Breast epithelium (tissue), 4 donors: Measurements from ENCODE around the gene TLE7. TPM values are rescaled to one million over a fixed set of nuclear protein-coding genes. Genes with fewer than 3 reads are reported as not detected.

Experiments
- DNase-seq, 2 donors: peaks; one replicate each; pipeline ENCODE4 v3.0.0-alpha.2; 2019; ENCODE audit warnings: low spot score in 2 of 2
- H3K27ac ChIP-seq, 2 donors: fragments of 200-600 bp; sonication (generic) in 1 of 2; one replicate each; pipeline ENCODE4 v1.5.1; 2016 to 2019; ENCODE audit warnings: mild to moderate bottlenecking in 1 of 2
- H3K27me3 ChIP-seq, 2 donors: fragments of 200-600 bp; sonication (generic) in 1 of 2; one replicate each; pipeline versions ENCODE4 v1.5.1 to v1.6.0; 2017 to 2019; ENCODE audit warnings: control low read depth in 1 of 2, mild to moderate bottlenecking in 1 of 2
- H3K36me3 ChIP-seq: fragments of 200-600 bp; one replicate; pipeline ENCODE4 v1.5.1; 2019
- H3K4me1 ChIP-seq, 2 donors: fragments of 200-600 bp; sonication (generic); one replicate each; pipeline ENCODE4 v1.5.1; 2016 to 2019; ENCODE audit warnings: control low read depth in 1 of 2
- H3K4me3 ChIP-seq, 3 donors: fragments of 200-600 bp; sonication (generic); 1 replicate in 2 of 3; 2 replicates in 1 of 3; pipeline ENCODE4 v1.5.1; 2016 to 2019; ENCODE audit warnings: mild to moderate bottlenecking in 3 of 3, moderate library complexity in 2 of 3
- H3K9me3 ChIP-seq, 2 donors: fragments of 200-600 bp; sonication (generic) in 1 of 2; one replicate each; pipeline ENCODE4 v1.5.1; 2016 to 2019; ENCODE audit warnings: control low read depth in 1 of 2
- CTCF ChIP-seq, 3 donors: fragments of 450-650 bp; IDR thresholded peaks; one replicate each; pipeline ENCODE4 v1.5.1; 2016 to 2017; ENCODE audit warnings: antibody characterized with exemption in 3 of 3, mild to moderate bottlenecking in 3 of 3, moderate library complexity in 3 of 3
- POLR2A ChIP-seq: fragments of 450-650 bp; IDR thresholded peaks from one replicate; pipeline ENCODE4 v1.6.1; 2016; ENCODE audit warnings: antibody characterized with exemption, mild to moderate bottlenecking, moderate library complexity
- POLR2AphosphoS5 ChIP-seq, 3 donors: sonication (generic); formaldehyde crosslinking; IDR thresholded peaks; one replicate each; pipeline ENCODE4 v1.6.1; 2017; ENCODE audit warnings: antibody characterized with exemption in 3 of 3
- intact Hi-C: fragments of 100-400 bp; cut with DNase I; formaldehyde crosslinking; loops from one replicate; pipeline ENCODE4 v1.15.1; 2023; ENCODE audit warnings: low total_unique reads
- total RNA-seq, 3 donors: library from RNA; depleted of rRNA; stranded (reverse); fragments of >200 nt; gene quantifications; one replicate each; pipeline ENCODE4 v1.1.0, GENCODE V29; 2016

Gene TLE7
- total RNA-seq: not detected

- no peak within 1 kb of the TSS for H3K27ac ChIP-seq
- DNase-seq: no peak
- peaks cover 57 to 62% of the 10 kb centered on the region in 2 donors for H3K9me3 ChIP-seq
- H3K4me1 ChIP-seq: no peaks in the 10 kb centered on the region
- peaks cover 0 to 29% of the 10 kb centered on the region in 2 donors for H3K27me3 ChIP-seq
- peak within 1 kb of the TSS in 1 of 3 donors; percentile 19 for H3K4me3 ChIP-seq
- intact Hi-C loops: no loop called here
- TF ChIP-seq POLR2A: no peak
- no peak for TF ChIP-seq CTCF (IDR thresholded peaks at IDR 0.05)
- TF ChIP-seq POLR2AphosphoS5 (IDR thresholded peaks at IDR 0.05): no peak
- no peaks in the 10 kb centered on the region for H3K36me3 ChIP-seq
Measured at GRCh38 chr16:71442051-71442440, at the start of gene TLE7. Gene TLE7, minus strand, starts transcription at chr16:71442054. Its CDS starts 8,730 bp downstream, at chr16:71433324.

DNA sequence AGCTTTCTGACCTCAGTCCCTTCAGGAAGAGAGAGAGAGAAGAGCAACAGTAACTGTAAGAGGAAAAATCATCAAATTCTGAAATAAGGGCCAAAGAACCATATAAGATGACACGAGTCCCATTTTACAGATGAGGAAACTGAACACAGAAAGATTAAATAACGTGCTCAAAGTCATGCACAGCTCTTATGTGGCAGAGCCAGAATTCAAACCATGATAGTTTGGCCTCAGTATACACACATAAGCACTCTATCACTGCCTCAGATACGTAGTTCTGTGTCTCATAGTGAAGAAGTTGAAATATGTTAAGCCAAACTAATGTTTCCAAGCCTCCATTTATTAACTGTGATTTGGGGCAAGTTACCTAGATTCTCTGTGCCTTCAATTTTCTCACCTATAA lies 49.2 kb upstream of the TLE7 start:
- intact Hi-C loops: loop anchor here (10.0 kb wide), 1 partner anchor 1174 kb away; no protein-coding TSS in a partner anchor
- Histone ChIP-seq H3K36me3 (no peaks in the 10 kb centered on the region), H3K9me3 (no peaks in the 10 kb centered on the region), H3K4me1 (no peaks in the 10 kb centered on the region), H3K4me3 (no peak overlapping the region), H3K27me3 (no peaks in the 10 kb centered on the region), H3K27ac (no peak overlapping the region)
- no peak for DNase-seq
- TF ChIP-seq POLR2A (no peak), POLR2AphosphoS5 (IDR thresholded peaks at IDR 0.05) (no peak), CTCF (IDR thresholded peaks at IDR 0.05) (no peak)

GRCh38 chr16:71490361-71490760 lies 48.5 kb upstream of the TLE7 start:
- Histone ChIP-seq H3K27ac (no peak overlapping the region), H3K27me3 (no peaks in the 10 kb centered on the region), H3K36me3 (no peaks in the 10 kb centered on the region), H3K4me3 (no peak overlapping the region), H3K9me3 (no peaks in the 10 kb centered on the region), H3K4me1 (no peaks in the 10 kb centered on the region)
- no peak for TF ChIP-seq POLR2A
- no peak for TF ChIP-seq CTCF (IDR thresholded peaks at IDR 0.05)
- TF ChIP-seq POLR2AphosphoS5 (IDR thresholded peaks at IDR 0.05): no peak
- no peak for DNase-seq
- intact Hi-C loops: loop anchor here (10.0 kb wide), 1 partner anchor 1174 kb away; no protein-coding TSS in a partner anchor

GRCh38 chr16:71489122-71489521 lies 47.3 kb upstream of the TLE7 start, which contains the start of gene ZNF19:
Gene ZNF19, minus strand, starts transcription at chr16:71489324. Its CDS starts 7,210 bp downstream, at chr16:71482114.
- intact Hi-C loops: no loop called here
- H3K9me3 ChIP-seq: no peaks in the 10 kb centered on the region
- no peaks in the 10 kb centered on the region for H3K27me3 ChIP-seq
- no peak for TF ChIP-seq POLR2AphosphoS5 (IDR thresholded peaks at IDR 0.05)
- no peak for TF ChIP-seq POLR2A
- TF ChIP-seq CTCF (IDR thresholded peaks at IDR 0.05): no peak
- H3K27ac ChIP-seq: no peak within 1 kb of the TSS
- H3K36me3 ChIP-seq: no peaks in the 10 kb centered on the region
- H3K4me1 ChIP-seq: no peaks in the 10 kb centered on the region
- DNase-seq: no peak
- H3K4me3 ChIP-seq: no peak within 1 kb of the TSS

DNA sequence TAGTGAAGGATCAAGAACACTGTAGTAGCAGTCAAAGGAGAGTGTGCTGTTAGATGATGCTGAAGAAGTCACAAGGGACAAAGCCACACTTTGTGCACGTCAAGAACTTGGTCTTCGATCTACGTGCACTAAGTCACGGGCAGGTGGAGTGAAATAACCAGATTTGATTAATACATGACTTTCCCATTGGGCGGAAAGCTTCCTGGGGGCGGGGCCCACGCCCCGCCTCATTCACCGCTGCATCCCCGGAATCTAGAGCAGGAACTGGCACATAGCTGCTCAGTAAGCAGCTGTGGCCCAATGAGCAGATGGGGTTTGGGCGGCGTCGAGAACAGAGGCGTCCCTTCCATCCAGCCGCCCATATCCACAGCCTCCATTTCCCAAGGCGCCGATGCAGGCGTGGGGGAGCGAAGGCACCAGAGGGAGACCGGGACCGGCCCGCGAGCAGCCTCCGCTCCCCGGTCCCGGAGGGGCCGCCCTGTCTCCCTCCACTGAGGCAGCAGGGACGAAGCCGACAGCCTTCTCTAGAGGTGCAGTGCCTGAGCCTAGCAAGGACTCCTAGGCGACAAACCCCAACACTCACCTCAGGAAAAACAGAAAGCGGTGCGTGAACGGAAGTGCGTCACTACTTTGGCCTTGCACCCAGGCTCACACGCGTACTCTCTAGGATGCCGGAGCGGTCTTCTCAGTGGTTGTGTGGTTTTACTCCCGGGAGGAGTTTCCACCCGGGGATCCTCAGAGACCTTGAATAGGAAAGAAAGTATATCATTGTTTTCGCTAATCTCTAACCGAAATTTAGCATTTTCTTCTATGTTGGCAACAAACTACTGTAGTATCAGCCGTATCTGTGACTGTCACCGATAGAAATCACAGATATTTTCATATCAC lies 42.4 kb upstream of the TLE7 start:
- Histone ChIP-seq H3K27me3 (no peaks in the 10 kb centered on the region), H3K4me1 (no peaks in the 10 kb centered on the region), H3K9me3 (no peaks in the 10 kb centered on the region), H3K4me3 (peak overlapping the region; percentile 68 to 91 (median 91)), H3K27ac (peak overlapping the region; percentile 98), H3K36me3 (no peaks in the 10 kb centered on the region)
- intact Hi-C loops: no loop called here
- TF ChIP-seq POLR2A (peak; percentile 37), CTCF (IDR thresholded peaks at IDR 0.05) (no peak), POLR2AphosphoS5 (IDR thresholded peaks at IDR 0.05) (peak; percentile 83 to 86 (median 85))
- DNase-seq: peak; percentile 76 to 84
